Kidney tubule cell (primary cell): Measurements from ENCODE around the gene MYEF2.
A peak's percentile ranks its signal among the peaks of the same experiment; 100 is the strongest.

Experiments used
- DNase-seq: peaks from one replicate; pipeline ENCODE4 v3.0.0-alpha.2; 2018; ENCODE audit warnings: low spot score

Gene MYEF2

GRCh38 chr15:48177766-48178647, at the start of gene MYEF2:
Gene MYEF2 (minus strand): TSS chr15:48178295. CDS start chr15:48178237, 58 bp downstream.
- DNase-seq, result peak; percentile 85

GRCh38 chr15:48225771-48226170, 47.7 kb upstream of the MYEF2 start:
- DNase-seq, result no peak

- no peak for DNase-seq
Measured at GRCh38 chr15:48222627-48223026, 44.5 kb upstream of the MYEF2 start.

GRCh38 chr15:48221885-48222284, 43.8 kb upstream of the MYEF2 start:
- DNase-seq, result peak; percentile 15

- no peak for DNase-seq
Measured at GRCh38 chr15:48221261-48221660, 43.2 kb upstream of the MYEF2 start.

- peak; percentile 48 for DNase-seq
Measured at GRCh38 chr15:48205981-48206380, 27.9 kb upstream of the MYEF2 start, which contains the start of gene SLC12A1. Gene SLC12A1 (plus strand): TSS chr15:48206302. CDS start chr15:48207720, 1,418 bp downstream.

GRCh38 chr15:48202068-48202467, 24.0 kb upstream of the MYEF2 start:
- DNase-seq, result no peak

- DNase-seq, result peak; percentile 32
Measured at GRCh38 chr15:48191574-48192225, 13.6 kb upstream of the MYEF2 start, which contains the start of gene CTXN2. Gene CTXN2 (plus strand): TSS chr15:48191665. CDS start chr15:48201301, 9,636 bp downstream.

- DNase-seq, result peak; percentile 72
Measured at GRCh38 chr15:48190932-48191573, 13.0 kb upstream of the MYEF2 start.

GRCh38 chr15:48186271-48186670, 8.2 kb upstream of the MYEF2 start:
- DNase-seq, result no peak

GRCh38 chr15:48185529-48185928, 7.4 kb upstream of the MYEF2 start:
- DNase-seq, result no peak

- no peak for DNase-seq
Measured at GRCh38 chr15:48182749-48183148, 4.7 kb upstream of the MYEF2 start.

- no peak for DNase-seq
Measured at GRCh38 chr15:48178648-48178931, 495 bp upstream of the MYEF2 start.

- peak; percentile 80 for DNase-seq
Measured at GRCh38 chr15:48177383-48177765, 721 bp downstream of the MYEF2 start.

- DNase-seq, result peak; percentile 62
Measured at GRCh38 chr15:48176957-48177356, 1.1 kb downstream of the MYEF2 start.

- peak; percentile 12 for DNase-seq
Measured at GRCh38 chr15:48176112-48176511, 2.0 kb downstream of the MYEF2 start.

GRCh38 chr15:48175126-48175525, 3.0 kb downstream of the MYEF2 start:
- DNase-seq, result no peak

- no peak for DNase-seq
Measured at GRCh38 chr15:48170981-48171380, 7.1 kb downstream of the MYEF2 start.

GRCh38 chr15:48168616-48169015, 9.5 kb downstream of the MYEF2 start:
- DNase-seq, result no peak

- DNase-seq, result no peak
Measured at GRCh38 chr15:48153526-48153925, 24.6 kb downstream of the MYEF2 start.

GRCh38 chr15:48149858-48150257, 28.2 kb downstream of the MYEF2 start:
- DNase-seq, result peak; percentile 76

GRCh38 chr15:48147358-48147757, 30.7 kb downstream of the MYEF2 start:
- no peak for DNase-seq

- no peak for DNase-seq
Measured at GRCh38 chr15:48145923-48146322, 32.2 kb downstream of the MYEF2 start.
